Measurements from ENCODE around the gene ANKRD50.

GRCh38 chr4:124636788-124637187 is 75.7 kb downstream of the ANKRD50 start:
- no peak for TF ChIP-seq CTCF (IDR thresholded peaks at IDR 0.05; ENCODE audit: borderline replicate concordance, extremely low read depth, low read length, poor library complexity, severe bottlenecking)
- no peak for TF ChIP-seq EZH2 (IDR thresholded peaks at IDR 0.05; ENCODE audit: borderline replicate concordance, low read depth, low read length, severe bottlenecking)
